Tibial nerve (tissue), 3 donors: ENCODE data around the gene DIP2C.

ENCODE experiments used
- CTCF ChIP-seq, 5 experiments: fragments of 200-600 bp in 3 of 5; fragments of 450-650 bp in 2 of 5; sonication (generic) in 3 of 5; IDR thresholded peaks; one replicate each; pipeline ENCODE4 v1.5.1; 2016 to 2019; ENCODE audit warnings: antibody characterized with exemption in 5 of 5, mild to moderate bottlenecking in 3 of 5, moderate library complexity in 2 of 5
- POLR2A ChIP-seq, 2 donors: fragments of 450-650 bp; IDR thresholded peaks; one replicate each; pipeline ENCODE4 v1.6.1; 2017; ENCODE audit warnings: antibody characterized with exemption in 2 of 2, mild to moderate bottlenecking in 2 of 2, moderate library complexity in 2 of 2

GRCh38 chr10:653991-654646 lies 35.3 kb downstream of the DIP2C start:
- no peak for TF ChIP-seq CTCF (IDR thresholded peaks at IDR 0.05)
- TF ChIP-seq POLR2A (IDR thresholded peaks at IDR 0.05), result no peak
